SU-DHL-6 (cell line): ENCODE data around the gene MRPS33.

ENCODE experiments used
- CTCF ChIP-seq: fragments of 200-600 bp; sonication (generic); IDR thresholded peaks from one replicate; pipeline ENCODE4 v1.5.1; 2017; ENCODE audit warnings: antibody characterized with exemption, mild to moderate bottlenecking, low read length, moderate library complexity; ENCODE audit not compliant: insufficient read depth, poor library complexity, severe bottlenecking
- EZH2phosphoT487 ChIP-seq: fragments of 200-600 bp; sonication (generic), shearing (Covaris generic); conservative IDR thresholded peaks from 2 replicates; pipeline ENCODE4 v1.6.1; 2018; ENCODE audit warnings: mild to moderate bottlenecking, antibody characterized with exemption, low read length, moderate library complexity, mixed read lengths

- TF ChIP-seq CTCF (peak; percentile 84), EZH2phosphoT487 (no peak)
Measured at GRCh38 chr7:141014524-141015395, at the start of gene MRPS33.
